MM.1S (cell line): Measurements from ENCODE around the gene GP2.

Experiments
- DNase-seq: peaks from one replicate; pipeline ENCODE4 v3.0.0-alpha.2; 2015
- H2AFZ ChIP-seq: fragments of 300-600 bp; sonication (generic); 2 replicates; pipeline ENCODE4 v1.6.0; 2016; ENCODE audit warnings: antibody characterized with exemption, low read length
- H3F3A ChIP-seq: fragments of 300-600 bp; sonication (generic); 2 replicates; pipeline ENCODE4 v1.6.1; 2016; ENCODE audit warnings: mild to moderate bottlenecking, antibody characterized with exemption, low read length, moderate library complexity, mixed read lengths; ENCODE audit not compliant: insufficient read depth
- H3K27ac ChIP-seq: fragments of 300-600 bp; sonication (generic); 2 replicates; pipeline ENCODE4 v1.5.1; 2016; ENCODE audit warnings: mild to moderate bottlenecking, low read length
- H3K27me3 ChIP-seq: fragments of 300-600 bp; sonication (generic); replicated peaks from 2 replicates; pipeline ENCODE4 v1.6.0; 2016; ENCODE audit warnings: low read length; ENCODE audit not compliant: insufficient read depth
- H3K36me3 ChIP-seq: fragments of 300-600 bp; sonication (generic); replicated peaks from 2 replicates; pipeline ENCODE4 v1.6.1; 2016; ENCODE audit warnings: mild to moderate bottlenecking, low read length, mixed read lengths; ENCODE audit not compliant: insufficient read depth
- H3K4me1 ChIP-seq: fragments of 300-600 bp; sonication (generic); 2 replicates; pipeline ENCODE4 v1.6.1; 2016; ENCODE audit warnings: low read length, mixed read lengths
- H3K4me2 ChIP-seq: fragments of 300-600 bp; sonication (generic); 2 replicates; pipeline ENCODE4 v1.6.0; 2016; ENCODE audit warnings: low read depth, low read length
- H3K4me3 ChIP-seq: fragments of 300-600 bp; sonication (generic); 2 replicates; pipeline ENCODE4 v1.5.1; 2016; ENCODE audit warnings: low read length, mixed read lengths
- H3K79me2 ChIP-seq: fragments of 300-600 bp; sonication (generic); 2 replicates; pipeline ENCODE4 v1.6.1; 2016; ENCODE audit warnings: mixed run types, low read length, mixed read lengths
- H3K9ac ChIP-seq: fragments of 300-600 bp; sonication (generic); 2 replicates; pipeline ENCODE4 v1.6.1; 2016; ENCODE audit warnings: low read length, mixed read lengths
- H3K9me2 ChIP-seq: fragments of 300-600 bp; sonication (generic); replicated peaks from 2 replicates; pipeline ENCODE4 v1.6.1; 2016; ENCODE audit warnings: mild to moderate bottlenecking, low read length, mixed read lengths; ENCODE audit not compliant: insufficient read depth
- H3K9me3 ChIP-seq: fragments of 300-600 bp; sonication (generic); replicated peaks from 2 replicates; pipeline ENCODE4 v1.6.1; 2016; ENCODE audit warnings: mild to moderate bottlenecking, low read length, mixed read lengths; ENCODE audit not compliant: insufficient read depth
- H4K20me1 ChIP-seq: fragments of 300-600 bp; sonication (generic); 2 replicates; pipeline ENCODE4 v1.6.1; 2016; ENCODE audit warnings: mild to moderate bottlenecking, low read length, moderate library complexity, mixed read lengths; ENCODE audit not compliant: insufficient read depth
- CTCF ChIP-seq: fragments of 300-600 bp; sonication (generic); IDR thresholded peaks from 2 replicates; pipeline ENCODE4 v1.5.1; 2016; ENCODE audit warnings: antibody characterized with exemption, low read length, mixed read lengths
- EZH2 ChIP-seq: fragments of 300-600 bp; sonication (generic); optimal IDR thresholded peaks from 2 replicates; pipeline ENCODE3; 2017; ENCODE audit warnings: low read depth, mild to moderate bottlenecking, antibody characterized with exemption, low read length, mixed read lengths
- EZH2phosphoT487 ChIP-seq: fragments of 300-600 bp; sonication (generic); IDR thresholded peaks from 2 replicates; pipeline ENCODE4 v1.6.1; 2018; ENCODE audit warnings: antibody characterized with exemption, low read length

Gene GP2

GRCh38 chr16:20320592-20320991 is 6.7 kb downstream of the GP2 start:
- Histone ChIP-seq H2AFZ (no peak overlapping the region), H3K4me2 (no peak overlapping the region), H4K20me1 (no peaks in the 10 kb centered on the region), H3K79me2 (no peaks in the 10 kb centered on the region), H3K27ac (no peak overlapping the region), H3K9ac (no peak overlapping the region), H3F3A (no peaks in the 10 kb centered on the region), H3K9me2 (no peaks in the 10 kb centered on the region), H3K36me3 (no peaks in the 10 kb centered on the region), H3K9me3 (no peaks in the 10 kb centered on the region), H3K4me3 (no peak overlapping the region), H3K4me1 (no peaks in the 10 kb centered on the region), H3K27me3 (no peaks in the 10 kb centered on the region)
- DNase-seq, result no peak
- TF ChIP-seq EZH2phosphoT487 (no peak), EZH2 (no peak), CTCF (no peak)

- H3K36me3 ChIP-seq, result no peaks in the 10 kb centered on the region
- H3K9me3 ChIP-seq, result no peaks in the 10 kb centered on the region
- H3F3A ChIP-seq, result no peaks in the 10 kb centered on the region
- H3K27me3 ChIP-seq, result no peaks in the 10 kb centered on the region
- no peak overlapping the region for H3K27ac ChIP-seq
- no peak for TF ChIP-seq EZH2phosphoT487
- H3K4me2 ChIP-seq, result no peak overlapping the region
- no peak overlapping the region for H2AFZ ChIP-seq
- H3K4me3 ChIP-seq, result no peak overlapping the region
- no peaks in the 10 kb centered on the region for H3K4me1 ChIP-seq
- H3K9me2 ChIP-seq, result no peaks in the 10 kb centered on the region
- no peaks in the 10 kb centered on the region for H4K20me1 ChIP-seq
- H3K9ac ChIP-seq, result no peak overlapping the region
- no peaks in the 10 kb centered on the region for H3K79me2 ChIP-seq
- DNase-seq, result no peak
These were observed 7.1 kb downstream of the GP2 start for GRCh38 chr16:20320178-20320577.

DNA sequence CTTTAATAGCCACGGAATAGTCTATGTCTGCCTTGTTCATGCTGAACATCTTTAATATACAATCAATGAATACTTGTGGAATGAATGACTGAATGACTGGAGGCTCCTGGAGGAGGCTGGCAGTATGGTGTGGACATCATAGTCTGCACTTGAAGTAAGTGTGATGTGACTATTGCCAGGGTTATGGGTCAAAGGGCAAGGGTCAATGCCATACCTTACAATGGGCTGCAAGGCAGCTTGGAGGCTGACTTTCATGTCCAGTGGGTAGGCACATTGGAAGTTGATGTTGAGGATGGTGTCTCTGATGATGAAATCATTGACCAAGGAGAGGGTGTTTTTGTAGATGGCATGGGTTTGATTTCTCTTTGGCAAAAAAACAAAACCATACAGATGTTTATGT is 7.9 kb downstream of the GP2 start:
- no peak for DNase-seq
- Histone ChIP-seq H3K9me3 (no peaks in the 10 kb centered on the region), H3F3A (no peaks in the 10 kb centered on the region), H3K36me3 (no peaks in the 10 kb centered on the region), H3K79me2 (no peaks in the 10 kb centered on the region), H3K9ac (no peak overlapping the region), H3K9me2 (no peaks in the 10 kb centered on the region), H3K27ac (no peak overlapping the region), H3K4me2 (no peak overlapping the region), H4K20me1 (no peaks in the 10 kb centered on the region), H2AFZ (no peak overlapping the region), H3K4me3 (no peak overlapping the region), H3K4me1 (no peaks in the 10 kb centered on the region), H3K27me3 (no peaks in the 10 kb centered on the region)
- TF ChIP-seq EZH2 (no peak), EZH2phosphoT487 (no peak), CTCF (no peak)

GRCh38 chr16:20318437-20318836 is 8.9 kb downstream of the GP2 start:
- no peaks in the 10 kb centered on the region for H3K9me3 ChIP-seq
- no peaks in the 10 kb centered on the region for H3K36me3 ChIP-seq
- DNase-seq, result no peak
- no peaks in the 10 kb centered on the region for H3K4me1 ChIP-seq
- H4K20me1 ChIP-seq, result no peaks in the 10 kb centered on the region
- H3K27me3 ChIP-seq, result no peaks in the 10 kb centered on the region
- TF ChIP-seq EZH2phosphoT487 (no peak), CTCF (no peak), EZH2 (no peak)
- no peak overlapping the region for H3K4me3 ChIP-seq
- no peak overlapping the region for H3K4me2 ChIP-seq
- H3F3A ChIP-seq, result no peaks in the 10 kb centered on the region
- no peaks in the 10 kb centered on the region for H3K9me2 ChIP-seq
- H2AFZ ChIP-seq, result no peak overlapping the region
- H3K79me2 ChIP-seq, result no peaks in the 10 kb centered on the region
- H3K27ac ChIP-seq, result no peak overlapping the region
- H3K9ac ChIP-seq, result no peak overlapping the region
